Measurements from ENCODE around the gene BEST1. TPM values are rescaled to one million over a fixed set of nuclear protein-coding genes. Genes with fewer than 3 reads are reported as not detected.

BEST1 gene
- 1.5 to 2.5 TPM (median 2.0 TPM) in 5 replicates for total RNA-seq (2022; extraction: Qiagen RNA extraction)

DNA sequence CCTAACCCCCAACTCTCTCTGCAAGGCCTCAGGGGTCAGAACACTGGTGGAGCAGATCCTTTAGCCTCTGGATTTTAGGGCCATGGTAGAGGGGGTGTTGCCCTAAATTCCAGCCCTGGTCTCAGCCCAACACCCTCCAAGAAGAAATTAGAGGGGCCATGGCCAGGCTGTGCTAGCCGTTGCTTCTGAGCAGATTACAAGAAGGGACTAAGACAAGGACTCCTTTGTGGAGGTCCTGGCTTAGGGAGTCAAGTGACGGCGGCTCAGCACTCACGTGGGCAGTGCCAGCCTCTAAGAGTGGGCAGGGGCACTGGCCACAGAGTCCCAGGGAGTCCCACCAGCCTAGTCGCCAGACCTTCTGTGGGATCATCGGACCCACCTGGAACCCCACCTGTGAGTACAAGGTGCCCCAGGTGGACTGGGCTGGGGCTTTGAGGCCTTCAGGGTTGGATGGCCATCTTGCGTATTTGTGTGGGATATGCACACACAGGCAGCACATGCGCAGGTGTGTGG, at the start of gene BEST1:
Gene BEST1, plus strand, starts transcription at position 317 of the 513 bp plus-strand sequence. CDS start 1,456 bp downstream, outside the sequence.

DNA sequence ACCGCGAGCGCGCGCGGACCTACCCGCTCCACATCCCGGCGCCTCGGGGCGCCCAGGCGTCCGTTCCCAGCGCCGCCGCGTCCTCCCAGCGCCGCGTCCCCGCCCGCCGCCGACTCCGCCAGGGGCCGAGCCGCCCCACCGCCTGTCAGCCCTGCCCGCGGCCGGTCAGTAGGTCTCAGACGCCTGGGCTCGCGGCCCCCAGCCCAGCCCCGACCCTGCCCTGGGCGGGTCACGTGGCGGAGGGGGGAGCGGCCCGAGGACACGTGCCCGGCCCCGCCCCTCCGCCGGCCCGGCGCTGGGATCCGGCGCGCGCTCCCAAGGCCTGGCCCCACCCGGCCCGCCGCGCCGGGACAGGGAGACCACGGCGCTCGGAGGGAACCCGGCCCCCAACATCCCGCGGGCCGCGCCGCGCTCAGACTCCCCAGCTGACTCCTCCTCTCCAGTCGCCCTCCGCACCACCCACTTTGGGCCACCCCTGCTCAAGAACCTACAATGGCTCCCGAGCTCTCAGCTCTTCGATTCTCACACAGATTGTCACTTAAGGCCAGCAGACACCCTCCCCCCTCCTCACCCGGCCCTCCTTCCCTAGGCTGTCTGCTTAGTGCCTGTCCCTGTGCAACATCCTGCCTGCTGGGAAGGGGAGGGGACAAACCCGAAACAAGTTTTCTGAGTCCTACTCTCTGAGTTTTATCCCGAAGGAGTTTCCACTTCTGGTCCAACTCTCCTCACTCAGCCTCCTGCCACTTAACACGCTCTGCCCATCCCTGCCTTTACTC, 32.6 kb upstream of the BEST1 start, which contains the start of gene RAB3IL1:
Gene RAB3IL1, minus strand, starts transcription at position 233 of the 776 bp plus-strand sequence. Its CDS starts 199 bp downstream, at position 34.

DNA sequence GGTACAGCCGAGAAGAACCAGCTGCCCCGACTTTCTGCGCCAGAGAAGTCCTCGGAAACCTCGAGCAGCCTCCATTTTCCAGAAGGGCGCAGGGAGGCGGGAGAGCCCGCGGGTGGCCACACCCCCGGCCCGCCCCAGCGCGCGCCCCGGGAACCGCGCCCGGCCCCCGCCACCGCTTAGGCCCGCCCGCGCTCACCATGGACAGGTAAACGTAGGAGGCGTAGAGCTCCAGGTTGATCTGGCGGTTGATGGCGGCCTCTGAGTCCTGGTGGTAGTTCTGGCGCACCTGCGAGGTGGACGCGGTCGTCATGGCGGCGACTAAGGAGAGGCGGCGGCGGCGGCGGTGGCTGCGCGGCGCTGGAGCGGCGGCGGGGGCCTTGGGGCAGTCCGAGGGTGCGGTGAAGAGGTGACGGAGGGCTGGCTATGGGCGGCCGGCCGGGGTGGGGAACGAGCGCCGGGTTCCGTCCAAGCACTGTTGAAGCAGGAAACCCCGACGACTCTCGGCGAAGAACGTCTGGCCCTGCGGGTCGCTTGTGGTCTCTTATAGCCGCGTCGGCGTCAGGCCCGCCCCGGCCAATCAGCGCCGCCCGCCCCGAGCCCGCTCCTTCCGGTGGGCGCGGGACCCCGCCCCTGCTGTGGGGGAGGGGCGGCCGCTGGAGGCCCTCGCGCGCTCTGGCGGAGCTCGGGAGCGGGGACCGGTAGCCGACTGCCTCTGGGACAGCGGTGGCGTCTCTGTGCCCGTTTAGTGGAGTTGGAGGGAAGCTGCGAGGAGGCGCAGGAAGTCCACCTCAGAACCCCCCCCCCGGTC, 17.2 kb downstream of the BEST1 start, which contains the start of gene FTH1:
Gene FTH1, minus strand, starts transcription at position 519 of the 808 bp plus-strand sequence. Its CDS starts 209 bp downstream, at position 310.

Other genes with a start within 250 kb of the BEST1 start
- gene MYRF, start 197.7 kb upstream of the BEST1 start, total RNA-seq (2022; extraction: Qiagen RNA extraction): 16.1 to 23.1 TPM (median 21.8 TPM) in 5 replicates
- gene TMEM258, start 157.8 kb upstream of the BEST1 start, total RNA-seq (2022; extraction: Qiagen RNA extraction): 213 to 247 TPM (median 224 TPM) in 5 replicates
- gene FEN1, start 157.4 kb upstream of the BEST1 start, total RNA-seq (2022; extraction: Qiagen RNA extraction): 96.4 to 111 TPM (median 103 TPM) in 5 replicates
- gene FADS1, start 133.3 kb upstream of the BEST1 start, total RNA-seq (2022; extraction: Qiagen RNA extraction): 111 to 153 TPM (median 134 TPM) in 5 replicates
- 249 to 330 TPM (median 280 TPM) in 5 replicates for gene FADS2, start 122.1 kb upstream of the BEST1 start, total RNA-seq (2022; extraction: Qiagen RNA extraction)
- 38.0 to 62.4 TPM (median 59.1 TPM) in 5 replicates for gene FADS3, start 58.8 kb upstream of the BEST1 start, total RNA-seq (2022; extraction: Qiagen RNA extraction)
- gene RAB3IL1, start 32.8 kb upstream of the BEST1 start, total RNA-seq (2022; extraction: Qiagen RNA extraction): 11.9 to 14.9 TPM (median 14.1 TPM) in 5 replicates
- gene FTH1, start 17.3 kb downstream of the BEST1 start, total RNA-seq (2022; extraction: Qiagen RNA extraction): 11,319 to 19,435 TPM (median 16,549 TPM) in 5 replicates
- gene INCENP, start 173.7 kb downstream of the BEST1 start, total RNA-seq (2022; extraction: Qiagen RNA extraction): 47.3 to 59.1 TPM (median 54.2 TPM) in 5 replicates
- not detected in 5 replicates for gene SCGB1D1, start 239.9 kb downstream of the BEST1 start, total RNA-seq (2022; extraction: Qiagen RNA extraction)